NCI-H2196 (cell line): ENCODE measurements around the gene ATF7IP.

Experiments
- DNase-seq: peaks from one replicate; lab custom pipeline; 2025; ENCODE audit not compliant: unreplicated experiment; lab: John Stamatoyannopoulos, UW

Gene ATF7IP

DNA sequence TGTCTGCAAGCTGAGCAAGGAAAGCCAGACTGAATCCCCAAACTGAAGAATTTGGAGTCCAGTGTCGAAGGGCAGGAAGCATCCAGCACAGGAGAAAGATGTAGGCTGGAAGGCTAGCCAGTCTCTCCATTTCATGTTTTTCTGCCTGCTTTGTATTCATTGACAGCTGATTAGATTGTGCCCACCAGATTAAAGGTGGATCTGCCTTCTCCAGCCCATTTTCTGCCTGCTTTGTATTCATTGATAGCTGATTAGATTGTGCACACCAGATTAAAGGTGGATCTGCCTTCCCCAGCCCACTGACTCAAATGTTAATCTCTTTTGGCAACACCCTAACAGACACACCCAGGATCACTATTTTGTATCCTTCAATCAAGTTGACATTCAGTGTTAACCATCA, 116.9 kb downstream of the ATF7IP start:
- DNase-seq: no peak

DNA sequence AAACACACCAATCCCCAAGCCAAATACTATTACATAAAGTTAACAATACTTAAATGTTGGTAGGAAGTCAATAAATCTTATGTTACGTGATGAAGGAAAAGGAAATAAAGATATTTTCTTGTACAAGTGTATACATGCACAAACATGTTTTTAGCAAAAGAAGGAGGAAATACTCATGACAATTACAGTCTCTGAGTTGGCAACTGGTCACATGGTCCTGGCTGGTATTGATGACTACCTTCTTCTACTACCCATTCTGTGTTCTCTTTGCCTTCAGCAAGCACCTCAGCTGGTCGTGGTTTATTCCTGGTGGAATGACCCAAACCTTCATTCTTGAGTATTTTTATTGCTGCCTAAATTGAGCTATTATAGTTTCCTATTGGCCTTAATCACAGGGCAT, 117.4 kb downstream of the ATF7IP start:
- DNase-seq: no peak

- DNase-seq: no peak
Measured at GRCh38 chr12:14495326-14495725, 129.8 kb downstream of the ATF7IP start.

GRCh38 chr12:14505626-14506596, 140.4 kb downstream of the ATF7IP start:
- DNase-seq: no peak

DNA sequence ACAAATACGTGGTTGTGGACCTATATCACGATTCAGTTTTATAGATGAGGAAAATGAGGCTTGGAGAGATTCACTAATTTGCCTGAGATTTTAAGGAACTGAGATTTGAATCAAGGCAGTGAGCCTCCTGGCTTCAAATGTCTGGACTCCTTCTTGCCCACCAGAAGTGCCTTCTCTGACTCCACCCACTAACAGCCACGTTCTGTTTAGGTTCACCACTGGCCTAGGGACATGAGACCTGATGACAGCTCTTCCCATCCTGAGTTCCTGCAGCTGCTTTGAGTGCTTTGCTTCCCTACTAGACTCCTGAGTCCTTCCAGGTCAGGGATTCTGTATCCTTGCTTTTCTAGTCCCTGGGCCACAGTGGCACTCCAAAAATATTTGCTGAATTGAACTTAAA, 145.1 kb downstream of the ATF7IP start:
- no peak for DNase-seq

DNA sequence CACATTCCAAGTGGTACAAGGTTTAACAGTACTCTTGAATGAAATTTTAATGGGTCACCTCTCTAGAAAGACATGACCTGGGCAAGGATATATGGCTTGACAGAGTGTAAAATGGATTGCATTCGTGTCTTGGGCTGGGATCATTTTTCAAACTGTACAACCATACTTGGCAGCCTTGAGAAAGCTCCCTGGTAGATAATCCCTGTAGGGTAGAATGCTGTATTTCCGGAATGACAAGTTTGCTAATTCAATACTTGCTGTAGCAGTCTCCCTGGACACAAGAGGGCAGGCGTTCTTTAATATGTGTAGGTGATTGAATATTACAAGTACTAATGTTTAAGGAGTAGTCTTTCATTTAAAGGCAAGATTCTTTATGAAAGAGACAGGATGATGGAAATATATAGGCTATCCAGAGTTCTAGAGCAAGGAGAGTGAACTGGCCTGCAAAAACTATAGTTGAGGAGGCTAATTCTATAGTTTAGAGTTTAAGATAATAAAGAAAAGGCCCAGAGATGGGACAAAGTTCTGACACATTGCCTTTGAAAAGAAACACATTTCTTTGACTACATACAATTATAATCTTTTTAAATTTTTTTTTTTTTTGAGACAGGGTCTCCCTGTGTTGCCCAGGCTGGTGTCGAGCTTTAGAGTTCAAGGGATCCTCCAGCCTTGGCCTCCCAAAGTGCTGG, 148.8 kb downstream of the ATF7IP start:
- DNase-seq: peak; percentile 42

- no peak for DNase-seq
Measured at GRCh38 chr12:14514946-14515345, 149.5 kb downstream of the ATF7IP start.

GRCh38 chr12:14521822-14522221, 156.3 kb downstream of the ATF7IP start:
- no peak for DNase-seq

GRCh38 chr12:14525964-14526363, 160.5 kb downstream of the ATF7IP start:
- DNase-seq: no peak

DNA sequence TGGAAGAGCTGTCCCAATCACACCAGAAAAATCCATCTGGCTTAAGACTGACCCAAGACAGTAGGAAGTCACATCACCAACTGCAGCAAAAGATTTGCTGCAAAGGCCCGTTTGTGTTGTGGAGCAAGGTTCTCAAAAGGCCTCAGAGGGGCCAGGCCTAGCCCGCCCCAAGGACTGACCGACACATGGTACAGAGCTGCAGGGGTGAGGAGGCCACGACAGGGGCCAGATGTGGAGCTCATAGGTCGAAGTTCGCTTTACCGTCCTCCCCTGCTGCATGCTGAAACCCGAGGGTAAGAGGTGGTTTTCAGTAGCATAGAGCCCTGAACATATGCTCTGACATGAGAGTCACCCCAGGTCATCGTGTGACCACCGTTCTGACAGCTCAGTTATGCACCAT, 166.7 kb downstream of the ATF7IP start:
- DNase-seq: no peak

GRCh38 chr12:14537088-14537487, 171.6 kb downstream of the ATF7IP start:
- no peak for DNase-seq

DNA sequence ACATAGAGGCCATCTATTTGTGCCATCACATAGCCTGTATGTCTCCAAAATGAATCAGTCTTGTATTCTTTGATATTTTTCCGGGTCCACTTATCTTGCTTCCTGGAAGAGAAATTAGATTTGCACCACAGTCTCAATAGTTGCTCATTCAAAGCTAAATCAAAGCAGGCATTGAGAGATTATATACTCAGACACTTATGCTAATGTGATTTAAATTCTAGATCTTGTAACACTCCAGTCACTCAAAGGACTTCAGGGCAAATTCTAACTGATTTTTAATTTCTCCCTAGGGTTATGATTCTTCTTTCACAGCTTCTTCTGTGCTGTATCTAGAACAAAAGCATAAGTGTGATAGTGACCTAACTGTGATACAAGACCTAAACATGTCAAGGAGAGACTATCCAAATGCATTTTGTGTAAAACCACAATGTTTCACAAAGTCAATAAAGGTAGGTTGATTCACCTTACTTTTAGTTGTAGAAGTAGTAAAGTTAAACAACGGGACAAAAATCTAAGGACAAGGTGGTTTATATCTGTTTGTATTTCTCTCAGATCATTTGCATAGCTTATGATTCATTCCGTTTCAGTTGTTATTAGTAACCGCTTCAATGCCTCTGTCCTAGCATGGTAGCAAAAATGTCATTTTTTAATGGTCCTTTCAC, 175.4 kb downstream of the ATF7IP start:
- DNase-seq: no peak

DNA sequence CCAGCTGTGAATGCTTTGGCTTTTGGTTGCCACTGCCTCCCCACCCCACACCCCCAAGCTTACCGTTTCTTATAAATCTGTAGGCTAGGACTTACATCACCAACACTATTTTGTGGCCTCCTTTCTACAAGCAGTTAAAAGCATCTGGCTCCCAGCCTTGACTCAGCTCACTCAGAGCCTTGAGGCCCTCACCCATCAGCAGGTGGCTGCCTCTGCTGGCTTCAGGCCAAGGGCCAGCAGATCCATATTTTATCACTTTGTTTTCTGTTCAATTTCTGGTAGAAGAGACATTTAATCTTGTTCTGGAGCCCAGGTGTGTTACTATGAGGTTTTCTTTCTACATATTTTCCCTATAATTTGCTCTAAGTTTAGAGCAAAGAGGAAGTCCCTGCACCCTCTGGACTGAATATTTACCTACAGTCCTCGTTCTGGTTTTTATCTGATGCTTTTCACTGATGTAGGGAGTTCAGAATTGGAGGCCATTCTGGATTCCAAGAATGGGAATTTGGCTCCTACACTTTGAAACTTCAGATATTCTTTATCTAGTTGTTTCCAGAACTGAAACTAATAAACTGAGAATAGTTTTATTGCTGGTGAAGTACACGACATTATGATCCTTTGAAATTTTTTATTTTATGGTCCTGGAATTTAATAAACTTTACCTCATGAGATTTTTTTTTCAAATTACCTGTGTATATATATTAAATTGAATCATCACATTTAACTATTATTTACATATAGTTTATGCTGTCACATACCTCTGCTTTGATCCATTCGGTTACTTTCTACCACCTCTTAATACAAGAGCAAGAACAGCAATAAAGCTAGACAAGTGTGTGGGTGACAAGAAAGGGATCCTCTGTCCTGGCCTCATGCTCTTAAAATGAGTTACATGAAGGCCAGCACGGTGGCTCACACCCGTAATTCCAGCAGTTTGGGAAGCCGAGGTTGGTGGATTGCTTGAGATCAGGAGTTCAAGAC, 180.0 kb downstream of the ATF7IP start:
- no peak for DNase-seq

DNA sequence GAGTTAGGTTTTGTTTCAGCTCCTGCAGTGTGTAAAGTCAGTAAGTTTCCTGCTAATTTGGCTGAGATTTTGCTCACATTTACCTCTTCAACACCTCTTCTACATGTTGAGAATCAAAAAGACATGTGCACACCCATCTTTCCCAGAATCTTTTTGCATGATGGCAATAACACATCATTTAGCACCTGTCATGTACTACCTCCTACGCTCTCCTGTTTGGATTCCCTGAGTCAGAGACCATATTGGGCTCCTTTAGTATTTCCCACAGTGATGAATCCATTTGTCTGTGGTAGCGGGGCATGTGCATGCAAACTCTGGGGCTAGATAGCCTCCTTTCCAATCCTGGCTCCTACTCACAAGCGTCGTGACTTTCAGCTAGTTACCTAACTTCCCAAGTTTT, 182.1 kb downstream of the ATF7IP start:
- DNase-seq: no peak

DNA sequence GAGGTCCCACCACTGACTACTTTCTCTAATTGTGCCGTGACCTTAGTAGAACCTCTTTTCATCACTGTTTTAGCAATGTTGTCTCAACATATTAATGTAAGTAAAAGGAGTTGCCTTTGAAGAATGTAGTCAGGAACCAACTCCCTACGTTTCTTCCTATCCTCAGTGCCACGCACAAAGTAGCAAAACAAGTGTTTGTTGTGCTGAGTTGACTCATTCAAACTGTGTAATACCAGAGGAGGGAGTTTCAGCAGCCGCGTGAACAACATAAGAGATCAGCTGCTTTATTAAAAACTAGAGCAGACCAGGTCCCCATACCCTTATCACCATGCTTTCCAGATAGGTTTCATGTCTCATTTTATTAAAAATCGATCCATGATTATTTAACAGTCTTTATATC, 183.1 kb downstream of the ATF7IP start:
- no peak for DNase-seq
